GM12801 (cell line): ENCODE data around the gene MYO9B.

Experiments used
- TF ChIP-seq, protein P1 (sequence below): IDR thresholded peaks from one replicate; pipeline ENCODE4 v1.5.1; 2011; ENCODE audit warnings: control low read depth; ENCODE audit not compliant: insufficient read length; ENCODE audit errors: extremely low read depth

The MYO9B gene

DNA sequence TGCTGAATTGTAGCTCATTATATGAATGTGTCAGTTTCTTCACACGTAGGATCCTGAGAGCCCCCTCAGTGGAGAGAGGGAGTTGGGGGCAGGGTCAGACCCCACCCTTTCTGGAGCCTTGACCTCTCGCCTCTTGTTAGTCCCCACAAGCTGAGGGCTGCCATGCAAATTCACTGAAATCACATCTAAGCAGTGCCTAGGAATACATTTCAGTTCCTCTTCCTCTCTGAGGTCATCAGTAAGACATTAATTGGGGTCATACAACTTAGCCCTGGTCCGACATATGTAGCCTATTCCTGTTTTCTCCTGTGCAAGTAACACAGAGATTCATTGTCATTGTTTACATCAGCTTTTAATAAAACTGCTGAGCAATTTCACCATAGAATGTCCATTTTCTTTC lies 30.0 kb downstream of the MYO9B start:
- TF ChIP-seq, protein P1, sequence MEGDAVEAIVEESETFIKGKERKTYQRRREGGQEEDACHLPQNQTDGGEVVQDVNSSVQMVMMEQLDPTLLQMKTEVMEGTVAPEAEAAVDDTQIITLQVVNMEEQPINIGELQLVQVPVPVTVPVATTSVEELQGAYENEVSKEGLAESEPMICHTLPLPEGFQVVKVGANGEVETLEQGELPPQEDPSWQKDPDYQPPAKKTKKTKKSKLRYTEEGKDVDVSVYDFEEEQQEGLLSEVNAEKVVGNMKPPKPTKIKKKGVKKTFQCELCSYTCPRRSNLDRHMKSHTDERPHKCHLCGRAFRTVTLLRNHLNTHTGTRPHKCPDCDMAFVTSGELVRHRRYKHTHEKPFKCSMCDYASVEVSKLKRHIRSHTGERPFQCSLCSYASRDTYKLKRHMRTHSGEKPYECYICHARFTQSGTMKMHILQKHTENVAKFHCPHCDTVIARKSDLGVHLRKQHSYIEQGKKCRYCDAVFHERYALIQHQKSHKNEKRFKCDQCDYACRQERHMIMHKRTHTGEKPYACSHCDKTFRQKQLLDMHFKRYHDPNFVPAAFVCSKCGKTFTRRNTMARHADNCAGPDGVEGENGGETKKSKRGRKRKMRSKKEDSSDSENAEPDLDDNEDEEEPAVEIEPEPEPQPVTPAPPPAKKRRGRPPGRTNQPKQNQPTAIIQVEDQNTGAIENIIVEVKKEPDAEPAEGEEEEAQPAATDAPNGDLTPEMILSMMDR, result no peak

DNA sequence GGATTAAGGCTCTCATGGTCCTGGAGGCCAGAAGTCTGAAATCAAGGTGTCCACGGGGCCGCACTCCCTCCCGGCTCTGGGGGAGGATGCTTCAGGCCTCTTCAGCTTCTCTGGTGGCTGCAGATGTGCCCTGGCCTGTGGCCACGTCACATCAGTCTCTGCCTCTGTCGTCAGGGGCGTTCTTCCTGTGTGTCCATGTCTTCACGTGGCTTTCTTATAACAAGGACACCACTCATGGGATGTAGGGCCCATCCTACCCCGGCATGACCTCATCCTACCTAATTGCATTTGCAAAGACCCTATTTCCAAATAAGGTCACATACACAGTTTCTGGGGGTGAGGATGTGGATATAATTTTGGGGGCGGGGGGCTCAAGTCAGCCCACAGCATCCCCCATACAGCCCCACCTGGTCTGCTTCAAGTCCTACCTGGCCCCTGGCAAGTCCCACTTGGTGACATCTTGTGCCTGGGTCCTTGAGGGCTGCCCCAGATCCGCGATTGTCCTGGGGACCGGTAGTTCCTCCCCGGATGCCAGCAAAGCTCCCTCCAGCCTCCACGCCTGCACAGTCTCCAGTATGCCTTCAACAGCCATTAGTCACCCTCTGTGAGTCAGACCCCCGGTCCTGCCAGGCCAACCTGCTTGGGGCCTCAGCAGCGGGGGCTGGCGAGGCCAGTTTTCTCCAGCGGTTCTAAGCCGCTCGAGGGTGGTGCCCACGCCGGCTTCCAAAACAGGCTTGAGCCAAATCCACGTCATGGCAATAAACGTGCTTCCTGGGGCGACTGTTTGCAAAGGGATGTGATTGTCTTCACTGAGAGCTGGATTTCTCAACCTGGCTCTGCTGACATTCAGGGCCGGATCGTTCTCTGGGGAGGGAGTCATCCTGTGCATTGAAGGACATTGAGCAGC lies 32.2 kb downstream of the MYO9B start:
- TF ChIP-seq, protein P1, result no peak

DNA sequence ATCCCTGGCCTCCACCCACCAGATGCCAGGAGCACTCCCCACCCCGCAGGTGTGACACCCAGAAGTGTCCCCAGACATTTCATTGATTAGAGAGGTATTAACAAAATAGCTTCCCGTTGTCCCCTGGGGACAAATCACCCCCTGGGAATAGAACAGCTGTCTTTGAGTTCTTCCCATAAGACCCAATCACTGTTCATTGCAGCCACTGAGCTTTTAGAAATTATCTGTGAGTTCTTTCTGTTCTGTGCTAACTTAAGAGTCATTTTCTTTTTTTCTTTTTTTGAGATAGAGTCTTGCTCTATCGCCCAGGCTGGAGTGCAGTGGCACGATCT lies 32.8 kb downstream of the MYO9B start:
- TF ChIP-seq, protein P1, result no peak

DNA sequence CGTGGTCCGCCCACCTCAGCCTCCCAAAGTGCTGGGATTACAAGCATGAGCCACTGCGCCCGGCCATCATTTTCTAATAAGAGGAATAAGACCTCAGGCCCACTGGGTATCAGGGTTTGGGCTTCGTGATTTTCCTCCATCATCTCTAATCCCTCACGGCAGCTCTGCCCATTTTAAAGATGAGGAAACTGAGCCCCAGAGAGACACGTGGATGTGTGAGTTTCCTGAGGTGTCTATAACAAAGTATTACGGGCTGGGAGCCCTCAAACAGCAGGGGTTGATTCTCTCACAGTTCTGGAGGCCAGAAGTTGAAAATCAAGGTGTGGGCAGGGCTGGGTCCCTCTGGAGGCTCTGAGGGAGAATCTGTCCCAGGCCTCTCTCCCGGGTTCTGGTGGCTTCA lies 33.7 kb downstream of the MYO9B start:
- TF ChIP-seq, protein P1, result no peak

DNA sequence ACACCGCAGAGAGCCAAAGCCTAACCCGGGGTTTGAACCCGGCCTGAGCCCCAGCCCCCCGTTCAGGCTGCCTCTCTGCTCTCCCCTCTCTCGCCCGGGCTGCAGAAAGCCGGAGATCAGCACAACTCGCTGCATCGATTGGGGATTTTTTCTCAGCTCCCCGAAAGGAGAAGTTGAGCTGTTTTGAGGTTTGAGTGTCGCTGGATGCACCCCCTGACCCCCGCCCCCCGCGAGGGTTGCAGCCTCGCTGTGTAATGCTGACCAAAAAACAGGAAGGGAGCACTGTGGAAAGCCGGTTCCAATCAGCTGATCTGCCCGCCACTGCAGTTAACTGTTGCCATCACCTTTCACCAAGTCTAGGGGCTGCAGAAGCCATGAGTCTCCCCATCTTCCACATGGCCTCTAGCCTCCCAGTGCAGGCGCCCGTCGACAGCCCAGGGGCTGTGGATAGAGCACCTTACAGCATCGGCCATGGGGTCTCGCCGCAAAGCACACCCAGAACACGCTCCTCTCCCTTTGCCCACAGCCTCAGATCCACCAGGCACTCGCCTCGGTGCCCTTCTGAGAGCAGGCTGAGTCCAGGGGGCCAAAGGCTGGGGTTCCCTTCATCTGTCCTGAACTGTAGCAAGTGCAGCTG lies 34.5 kb downstream of the MYO9B start:
- TF ChIP-seq, protein P1, result no peak

DNA sequence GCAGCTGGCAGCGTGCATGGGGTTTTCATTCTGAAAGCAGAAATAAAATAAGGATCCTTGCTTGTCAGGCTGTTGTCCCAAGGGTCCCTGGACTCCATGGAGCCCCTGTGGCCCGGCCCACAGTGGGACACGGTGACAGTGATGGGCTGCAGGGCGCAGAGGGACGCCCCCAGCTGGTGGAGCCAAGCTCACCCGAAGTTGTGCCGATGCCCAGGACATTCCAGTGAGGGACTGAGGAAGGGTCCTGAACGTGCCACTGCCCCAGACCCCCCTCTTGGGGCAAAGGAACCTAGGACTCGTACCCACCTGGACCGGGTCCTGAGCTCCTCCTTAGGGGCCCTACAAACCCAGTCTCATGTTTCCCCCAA lies 35.0 kb downstream of the MYO9B start:
- TF ChIP-seq, protein P1, result no peak

DNA sequence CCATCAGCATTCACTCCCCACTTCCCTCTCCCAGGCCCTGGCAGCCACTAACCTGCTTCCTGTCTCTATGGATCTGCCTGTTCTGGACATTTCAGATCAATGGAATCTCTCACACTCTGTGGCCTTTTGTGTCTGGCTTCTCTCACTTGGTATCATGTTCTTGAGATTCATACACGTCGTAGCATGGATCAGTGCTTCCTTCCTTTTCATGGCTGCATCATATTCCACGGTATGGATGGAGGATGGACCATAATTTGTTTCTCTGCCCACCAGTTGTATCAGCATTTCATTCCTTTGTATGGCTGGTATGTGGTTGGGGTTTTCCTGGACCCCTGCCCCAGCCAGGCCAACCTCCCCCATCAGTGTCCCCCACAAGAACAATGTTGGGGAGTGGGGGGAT lies 36.2 kb downstream of the MYO9B start:
- TF ChIP-seq, protein P1, result no peak
